ENCODE data around the gene GPC3. TPM values are rescaled to one million over a fixed set of nuclear protein-coding genes. Genes with fewer than 3 reads are reported as not detected.

Gene GPC3
- total and polyA plus RNA-seq, 7 donors = 0.43 to 2.3 (median 1.4) TPM

GRCh38 chrX:134004084-134004483 lies 18.7 kb upstream of the GPC3 start:
- Histone ChIP-seq H3K27ac (no peak overlapping the region), H3K9me3 (no peaks in the 10 kb centered on the region), H3K4me1 (no peaks in the 10 kb centered on the region), H3K27me3 (ENCODE audit: insufficient read depth in 3 of 3, low read length in 2 of 3) (peaks cover 0 to 10% (median 0%) of the 10 kb centered on the region in 3 donors), H3K4me3 (no peak overlapping the region), H3K36me3 (ENCODE audit: insufficient read depth in 1 of 2, low read depth in 1 of 2) (no peaks in the 10 kb centered on the region)
- DNase-seq = no peak
- WGBS, 3 donors = 48 to 70% (median 58%) methylated on average over 2 of the region's 2 CpGs
- TF ChIP-seq CTCF (IDR thresholded peaks at IDR 0.05) = no peak
- intact Hi-C loops (cut with DNase I) = no loop called here
- no peak for ATAC-seq

DNA sequence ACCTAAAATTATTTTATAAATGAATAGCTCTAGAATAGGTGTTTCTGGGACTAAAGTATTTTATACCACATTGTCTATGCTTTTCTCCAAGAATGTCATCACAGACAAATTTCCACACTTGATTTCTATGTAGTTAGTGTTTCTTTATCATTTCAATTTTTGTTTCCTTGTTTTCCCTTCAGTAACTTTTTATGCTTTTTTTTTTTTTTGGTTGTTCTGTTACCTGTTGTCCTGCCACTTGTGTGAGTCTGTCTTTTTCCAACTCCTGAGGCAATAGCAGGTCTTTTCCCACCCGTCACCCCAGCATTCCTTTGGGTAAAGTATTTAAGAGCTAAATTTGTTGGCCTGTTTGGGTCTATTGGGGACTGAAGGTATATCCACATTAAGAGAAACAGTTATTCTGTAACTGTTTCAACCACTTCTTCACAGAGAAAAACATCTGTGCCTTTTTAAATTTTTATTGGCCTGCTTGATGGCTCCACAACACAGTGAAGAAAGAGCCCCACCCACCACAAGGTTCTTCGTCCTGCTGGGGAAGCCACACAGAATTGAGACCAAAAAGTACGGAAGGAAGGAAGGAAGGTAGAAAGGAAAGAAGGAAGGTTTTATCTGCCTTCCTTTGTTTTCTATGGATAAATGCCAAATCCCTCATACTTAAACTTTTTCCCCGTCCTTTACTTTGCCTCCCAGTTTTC lies 17.7 kb upstream of the GPC3 start:
- Histone ChIP-seq H3K27me3 (ENCODE audit: insufficient read depth in 3 of 3, low read length in 2 of 3) (peaks cover 0 to 12% (median 0%) of the 10 kb centered on the region in 3 donors), H3K4me3 (no peak overlapping the region), H3K27ac (no peak overlapping the region), H3K9me3 (no peaks in the 10 kb centered on the region), H3K4me1 (no peaks in the 10 kb centered on the region), H3K36me3 (ENCODE audit: insufficient read depth in 1 of 2, low read depth in 1 of 2) (no peaks in the 10 kb centered on the region)
- TF ChIP-seq CTCF (IDR thresholded peaks at IDR 0.05) = no peak
- ATAC-seq (no peak), DNase-seq (no peak)
- 53 to 58% (median 53%) methylated on average over 4 of the region's 4 CpGs for WGBS, 3 donors
- intact Hi-C loops (cut with DNase I) = no loop called here

DNA sequence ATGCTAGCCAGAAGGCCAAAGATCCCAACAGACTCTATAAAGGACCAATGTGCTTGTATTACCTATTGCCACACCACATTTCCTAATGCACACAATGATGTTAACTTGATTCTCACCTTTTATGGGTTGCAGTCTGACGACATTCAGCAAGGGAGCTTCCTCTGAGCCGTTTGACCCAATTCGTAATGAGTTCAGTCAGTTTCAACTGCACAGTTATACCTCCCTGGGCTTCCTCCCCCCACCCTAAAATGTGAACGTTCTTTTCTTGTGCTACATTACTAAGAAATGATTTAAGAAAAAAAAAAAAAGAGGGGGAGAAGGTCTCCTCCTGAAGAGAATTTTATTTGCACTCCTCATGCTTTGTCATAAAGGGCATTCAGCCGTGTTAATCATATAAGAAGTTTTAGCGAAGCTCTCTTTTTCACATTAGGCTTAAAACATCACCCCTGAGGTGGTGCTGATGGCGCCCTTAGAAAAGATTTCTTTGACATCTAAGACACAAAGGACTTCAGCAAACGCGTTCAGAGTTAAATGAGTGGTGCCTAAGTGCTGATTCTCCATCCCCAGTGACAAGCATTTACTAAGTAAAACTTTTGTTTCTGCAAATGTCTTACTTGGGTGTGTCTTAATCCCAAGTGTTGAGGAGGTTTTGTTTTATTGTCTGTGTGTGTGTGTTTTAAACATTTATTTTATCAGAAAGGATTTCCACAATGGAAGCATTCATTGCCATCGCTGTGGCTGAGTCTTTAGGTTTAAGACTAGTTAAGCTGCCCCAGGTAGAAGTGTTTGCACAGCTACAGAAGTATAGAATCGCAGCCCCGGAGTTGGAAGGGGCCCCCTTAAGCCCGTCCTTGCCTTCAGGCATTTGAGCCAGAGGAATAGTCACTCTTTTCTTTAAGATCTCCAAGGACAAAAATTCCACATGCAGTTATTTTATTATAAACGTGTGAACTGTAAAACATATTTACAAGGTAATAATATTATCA lies 15.2 kb upstream of the GPC3 start:
- TF ChIP-seq CTCF (IDR thresholded peaks at IDR 0.05) = no peak
- DNase-seq (no peak), ATAC-seq (no peak)
- Histone ChIP-seq H3K27ac (no peak overlapping the region), H3K4me1 (no peaks in the 10 kb centered on the region), H3K27me3 (ENCODE audit: insufficient read depth in 3 of 3, low read length in 2 of 3) (peaks cover 0 to 7% (median 0%) of the 10 kb centered on the region in 3 donors), H3K9me3 (no peaks in the 10 kb centered on the region), H3K36me3 (ENCODE audit: insufficient read depth in 1 of 2, low read depth in 1 of 2) (no peaks in the 10 kb centered on the region), H3K4me3 (no peak overlapping the region)
- intact Hi-C loops (cut with DNase I) = no loop called here
- 53 to 71% (median 68%) methylated on average over 14 of the region's 14 CpGs for WGBS, 3 donors

DNA sequence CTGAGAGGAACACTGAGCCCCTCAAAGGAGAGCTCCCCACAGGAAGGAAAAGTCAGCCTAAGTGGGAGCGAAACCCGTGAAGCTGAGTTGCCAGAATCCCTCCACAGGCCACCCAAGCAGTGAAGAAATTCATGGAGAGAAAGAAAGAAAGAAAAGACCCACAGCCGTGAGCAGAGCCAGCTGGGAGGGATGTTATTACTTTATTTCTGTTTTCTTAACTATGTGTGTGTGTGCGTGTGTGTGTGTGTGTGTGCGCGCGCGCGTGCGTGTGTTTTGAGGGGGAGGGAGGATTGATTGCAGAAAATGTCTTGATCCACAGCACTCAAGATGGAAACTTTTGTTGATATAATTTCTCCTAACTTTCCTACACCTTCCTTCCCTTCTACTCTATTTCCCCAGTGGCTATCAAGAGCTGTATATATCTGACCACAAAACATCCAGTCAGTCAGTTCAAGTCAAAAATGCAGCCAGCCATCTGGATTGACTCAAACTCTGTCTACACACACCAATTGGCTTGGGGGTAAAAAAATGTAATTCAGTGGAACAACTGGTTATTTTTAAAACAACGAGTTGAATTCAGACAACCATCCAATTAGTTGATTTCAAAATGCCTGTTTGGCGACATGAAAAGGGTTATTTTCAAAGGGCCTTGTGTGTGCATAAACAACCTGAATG lies 13.8 kb upstream of the GPC3 start:
- ATAC-seq (no peak), DNase-seq (no peak)
- no peak overlapping the region for H3K4me3 ChIP-seq
- no peaks in the 10 kb centered on the region for H3K36me3 ChIP-seq (ENCODE audit: insufficient read depth in 1 of 2, low read depth in 1 of 2)
- no peaks in the 10 kb centered on the region for H3K4me1 ChIP-seq
- peaks cover 0 to 7% (median 0%) of the 10 kb centered on the region in 3 donors for H3K27me3 ChIP-seq (ENCODE audit: insufficient read depth in 3 of 3, low read length in 2 of 3)
- intact Hi-C loops (cut with DNase I) = no loop called here
- H3K27ac ChIP-seq = no peak overlapping the region
- H3K9me3 ChIP-seq = no peaks in the 10 kb centered on the region
- no peak for TF ChIP-seq CTCF (IDR thresholded peaks at IDR 0.05)
- 58 to 71% (median 65%) methylated on average over 10 to 12 of the region's 12 CpGs for WGBS, 3 donors
